Neuronal stem cell (in vitro differentiated cells): ENCODE measurements around the gene IPO9.
"Not testable (repeated sequence)": the region's sequence is repeated elsewhere in the genome, so short reads cannot be mapped to it uniquely, and the experiment has no call there.

Experiments used
- DNase-seq: peaks from one replicate; pipeline ENCODE4 v3.0.0-alpha.2; 2013; ENCODE audit warnings: low spot score
- H2AFZ ChIP-seq: one replicate; pipeline ENCODE4 v1.6.1; 2013; ENCODE audit warnings: mild to moderate bottlenecking, low read length, inconsistent platforms
- H2AK5ac ChIP-seq: 2 replicates; pipeline ENCODE4 v1.6.1; 2013; ENCODE audit warnings: low read depth, mild to moderate bottlenecking, inconsistent platforms, low read length, moderate library complexity, mixed read lengths
- H2BK120ac ChIP-seq: 2 replicates; pipeline ENCODE4 v1.6.1; 2013; ENCODE audit warnings: low read depth, mild to moderate bottlenecking, inconsistent platforms, low read length, moderate library complexity, mixed read lengths
- H2BK12ac ChIP-seq: one replicate; pipeline ENCODE4 v1.6.1; 2013; ENCODE audit warnings: low read length, inconsistent platforms
- H2BK15ac ChIP-seq: 2 replicates; pipeline ENCODE4 v1.6.1; 2013; ENCODE audit warnings: mild to moderate bottlenecking, low read length, inconsistent platforms, mixed read lengths
- H2BK5ac ChIP-seq: one replicate; pipeline ENCODE4 v1.6.1; 2013; ENCODE audit warnings: inconsistent platforms, mild to moderate bottlenecking, low read length, moderate library complexity
- H3K14ac ChIP-seq: one replicate; pipeline ENCODE4 v1.6.1; 2013; ENCODE audit warnings: low read length, inconsistent platforms
- H3K18ac ChIP-seq: 2 replicates; pipeline ENCODE4 v1.6.1; 2013; ENCODE audit warnings: low read length, inconsistent platforms
- H3K23ac ChIP-seq: 2 replicates; pipeline ENCODE4 v1.6.1; 2013; ENCODE audit warnings: low read depth, mild to moderate bottlenecking, mixed read lengths, low read length, inconsistent platforms; ENCODE audit not compliant: poor library complexity
- H3K27ac ChIP-seq: replicated peaks from 3 replicates; pipeline ENCODE4 v1.5.1; 2013; ENCODE audit warnings: low read length, inconsistent platforms
- H3K27me3 ChIP-seq, 3 experiments: 2 replicates each; pipeline ENCODE4 v1.6.1; 2013; ENCODE audit warnings: low read length in 3 of 3, mild to moderate bottlenecking in 2 of 3, inconsistent platforms in 1 of 3, low read depth in 1 of 3, mixed read lengths in 1 of 3, moderate library complexity in 1 of 3; ENCODE audit not compliant: control insufficient read depth in 3 of 3, insufficient read depth in 3 of 3
- H3K36me3 ChIP-seq, 2 donors: replicated peaks in 1 of 2; 2 replicates each; pipeline ENCODE4 v1.6.1; 2013; ENCODE audit warnings: low read length in 2 of 2; ENCODE audit not compliant: control insufficient read depth in 2 of 2, insufficient read depth in 2 of 2
- H3K4ac ChIP-seq: 2 replicates; pipeline ENCODE4 v1.6.1; 2013; ENCODE audit warnings: inconsistent platforms, mild to moderate bottlenecking, low read length, moderate library complexity
- H3K4me1 ChIP-seq, 2 donors: 1 replicate in 1 of 2; 2 replicates in 1 of 2; pipeline ENCODE4 v1.6.1; 2013; ENCODE audit warnings: low read length in 2 of 2, low read depth in 1 of 2; ENCODE audit not compliant: control insufficient read depth in 2 of 2, insufficient read depth in 1 of 2
- H3K4me2 ChIP-seq: one replicate; pipeline ENCODE4 v1.6.1; 2013; ENCODE audit warnings: mild to moderate bottlenecking, low read length, inconsistent platforms; ENCODE audit not compliant: insufficient read depth, poor library complexity, severe bottlenecking
- H3K4me3 ChIP-seq, 2 donors: 2 replicates each; pipeline ENCODE4 v1.5.1; 2013; ENCODE audit warnings: low read length in 2 of 2, mild to moderate bottlenecking in 2 of 2, inconsistent platforms in 1 of 2, moderate library complexity in 1 of 2
- H3K79me1 ChIP-seq: one replicate; pipeline ENCODE4 v1.6.1; 2013; ENCODE audit warnings: low read depth, mild to moderate bottlenecking, inconsistent platforms, low read length, moderate library complexity
- H3K9ac ChIP-seq: one replicate; pipeline ENCODE4 v1.6.1; 2013; ENCODE audit warnings: mild to moderate bottlenecking, low read depth, low read length, inconsistent platforms; ENCODE audit not compliant: poor library complexity
- H3K9me3 ChIP-seq, 2 donors: replicated peaks in 1 of 2; 2 replicates each; pipeline versions ENCODE3 to v1.6.1; 2013; ENCODE audit warnings: low read length in 2 of 2, mild to moderate bottlenecking in 2 of 2, inconsistent platforms in 1 of 2, low read depth in 1 of 2, mixed read lengths in 1 of 2, moderate library complexity in 1 of 2; ENCODE audit not compliant: control insufficient read depth in 2 of 2, insufficient read depth in 1 of 2
- H4K8ac ChIP-seq: one replicate; pipeline ENCODE4 v1.6.1; 2013; ENCODE audit warnings: low read depth, mild to moderate bottlenecking, inconsistent platforms, low read length, moderate library complexity
- H4K91ac ChIP-seq: one replicate; pipeline ENCODE4 v1.6.1; 2013; ENCODE audit warnings: low read length, low read depth, mild to moderate bottlenecking, inconsistent platforms; ENCODE audit not compliant: poor library complexity
- WGBS, 2 donors: extraction: QIAGEN DNeasy Blood & Tissue Kit; methylation state at CpG; one replicate each; pipeline ENCODE4 v1.1.7; 2013; ENCODE audit warnings: missing lambda C conversion rate in 2 of 2, mixed read lengths in 1 of 2; ENCODE audit not compliant: insufficient read length in 2 of 2, insufficient replicate concordance in 1 of 2; ENCODE audit errors: extremely low coverage in 2 of 2; 5-methylcytosine and 5-hydroxymethylcytosine counted together

The IPO9 gene

GRCh38 chr1:201851949-201852348, 23.0 kb downstream of the IPO9 start:
- DNase-seq, result no peak
- no peaks in the 10 kb centered on the region for H3K4me1 ChIP-seq
- no peak overlapping the region for H3K4me3 ChIP-seq
- no peak overlapping the region for H3K9ac ChIP-seq
- no peak overlapping the region for H2AK5ac ChIP-seq
- no peak overlapping the region for H3K18ac ChIP-seq
- H3K27ac ChIP-seq, result no peak overlapping the region
- H3K27me3 ChIP-seq, result no peaks in the 10 kb centered on the region
- H3K9me3 ChIP-seq, result no peaks in the 10 kb centered on the region
- H4K91ac ChIP-seq, result no peak overlapping the region
- H2BK120ac ChIP-seq, result no peak overlapping the region
- H3K4ac ChIP-seq, result no peak overlapping the region
- no peak overlapping the region for H3K23ac ChIP-seq
- peaks cover 43 to 100% of the 10 kb centered on the region in 2 donors for H3K36me3 ChIP-seq
- no peak overlapping the region for H4K8ac ChIP-seq
- no peak overlapping the region for H2BK15ac ChIP-seq
- no peak overlapping the region for H2BK12ac ChIP-seq
- WGBS, 2 donors, result no CpG with 5 or more reads among the region's 1 CpG
- no peak overlapping the region for H2BK5ac ChIP-seq
- H2AFZ ChIP-seq, result no peak overlapping the region
- no peaks in the 10 kb centered on the region for H3K79me1 ChIP-seq
- H3K14ac ChIP-seq, result no peak overlapping the region
- no peak overlapping the region for H3K4me2 ChIP-seq

GRCh38 chr1:201856722-201857121, 27.8 kb downstream of the IPO9 start:
- H3K27me3 ChIP-seq, H2BK120ac ChIP-seq: not testable (repeated sequence)

GRCh38 chr1:201859424-201859823, 30.5 kb downstream of the IPO9 start:
- no peaks in the 10 kb centered on the region for H3K27me3 ChIP-seq
- no peak overlapping the region for H2BK15ac ChIP-seq
- no peak overlapping the region for H3K4me3 ChIP-seq
- no peak overlapping the region for H3K18ac ChIP-seq
- H2BK5ac ChIP-seq, result no peak overlapping the region
- H4K91ac ChIP-seq, result no peak overlapping the region
- no peak overlapping the region for H3K14ac ChIP-seq
- no peak overlapping the region for H2BK120ac ChIP-seq
- no peak overlapping the region for H3K4me2 ChIP-seq
- H3K4me1 ChIP-seq, result no peaks in the 10 kb centered on the region
- H2AFZ ChIP-seq, result no peak overlapping the region
- H3K9ac ChIP-seq, result no peak overlapping the region
- H4K8ac ChIP-seq, result no peak overlapping the region
- H3K36me3 ChIP-seq, result peaks cover 37 to 98% of the 10 kb centered on the region in 2 donors
- no peak overlapping the region for H2AK5ac ChIP-seq
- no peaks in the 10 kb centered on the region for H3K9me3 ChIP-seq
- WGBS, 2 donors, result no CpG with 5 or more reads among the region's 5 CpGs
- H3K4ac ChIP-seq, result no peak overlapping the region
- no peaks in the 10 kb centered on the region for H3K79me1 ChIP-seq
- no peak for DNase-seq
- no peak overlapping the region for H2BK12ac ChIP-seq
- H3K27ac ChIP-seq, result no peak overlapping the region
- no peak overlapping the region for H3K23ac ChIP-seq

More at GRCh38 chr1:201856722-201857121, 27.8 kb downstream of the IPO9 start:
- not testable (repeated sequence) for H3K79me1 ChIP-seq, H3K9me3 ChIP-seq, H3K14ac ChIP-seq, H3K4me1 ChIP-seq, H3K27ac ChIP-seq, H3K4me3 ChIP-seq, H2AFZ ChIP-seq, H4K91ac ChIP-seq, H2BK15ac ChIP-seq, H4K8ac ChIP-seq, DNase-seq, H2BK5ac ChIP-seq, H3K4me2 ChIP-seq, H3K18ac ChIP-seq, H3K4ac ChIP-seq, H2AK5ac ChIP-seq, H3K23ac ChIP-seq, H3K9ac ChIP-seq, H2BK12ac ChIP-seq
- peaks cover 45 to 100% of the 10 kb centered on the region in 2 donors for H3K36me3 ChIP-seq
- WGBS, 2 donors, result no CpG with 5 or more reads among the region's 2 CpGs

- H3K9ac ChIP-seq, result no peak overlapping the region
- no peaks in the 10 kb centered on the region for H3K4me1 ChIP-seq
- no CpG with 5 or more reads among the region's 7 CpGs for WGBS, 2 donors
- H3K36me3 ChIP-seq, result peaks cover 33 to 98% of the 10 kb centered on the region in 2 donors
- no peak overlapping the region for H2AFZ ChIP-seq
- H3K14ac ChIP-seq, result no peak overlapping the region
- H4K91ac ChIP-seq, result no peak overlapping the region
- H2BK12ac ChIP-seq, result no peak overlapping the region
- H3K79me1 ChIP-seq, result no peaks in the 10 kb centered on the region
- H2BK15ac ChIP-seq, result no peak overlapping the region
- H3K27ac ChIP-seq, result no peak overlapping the region
- H3K4ac ChIP-seq, result no peak overlapping the region
- no peak overlapping the region for H3K23ac ChIP-seq
- no peaks in the 10 kb centered on the region for H3K27me3 ChIP-seq
- no peak overlapping the region for H3K4me3 ChIP-seq
- H2BK120ac ChIP-seq, result no peak overlapping the region
- no peak overlapping the region for H2BK5ac ChIP-seq
- H4K8ac ChIP-seq, result no peak overlapping the region
- DNase-seq, result no peak
- H2AK5ac ChIP-seq, result no peak overlapping the region
- H3K9me3 ChIP-seq, result no peaks in the 10 kb centered on the region
- no peak overlapping the region for H3K4me2 ChIP-seq
- no peak overlapping the region for H3K18ac ChIP-seq
These were observed 32.5 kb downstream of the IPO9 start for GRCh38 chr1:201861448-201861847.
